ENCODE results near the gene AGBL4. TPM values are rescaled to one million over a fixed set of nuclear protein-coding genes. Genes with fewer than 3 reads are reported as not detected.

AGBL4 gene
- polyA plus RNA-seq, 3 donors: 0.05 TPM; not detected in 2

GRCh38 chr1:48645883-48646282 is 1377.9 kb downstream of the AGBL4 start:
- H2AFZ ChIP-seq (ENCODE audit: insufficient read depth, low read depth, low read length, poor library complexity, severe bottlenecking): no peak overlapping the region
- peaks cover 0 to 4% (median 0%) of the 10 kb centered on the region in 7 donors for H3K9me3 Mint-ChIP-seq
- peaks cover 0 to 4% (median 0%) of the 10 kb centered on the region in 3 donors for H3K27me3 Mint-ChIP-seq (ENCODE audit: low read depth in 3 of 3)
- no peak overlapping the region for H3K4me3 ChIP-seq (replicated peaks in 1 of 3; ENCODE audit: low read depth in 2 of 3, low read length in 3 of 3)
- H3K4me2 ChIP-seq (replicated peaks; ENCODE audit: extremely low read depth, low read length, poor library complexity, severe bottlenecking): no peak overlapping the region
- no peak overlapping the region for H3K4me3 Mint-ChIP-seq
- H3K9me3 ChIP-seq (replicated peaks in 1 of 2; ENCODE audit: control insufficient read depth in 1 of 2, insufficient read depth in 1 of 2, low read length in 2 of 2): no peaks in the 10 kb centered on the region
- no peaks in the 10 kb centered on the region for H3K79me2 ChIP-seq (ENCODE audit: insufficient read depth, low read length)
- intact Hi-C loops (cut with micrococcal nuclease): no loop called here
- DNase-seq: no peak
- no peak for TF ChIP-seq CTCF (IDR thresholded peaks at IDR 0.05)
- H3K36me3 Mint-ChIP-seq: no peaks in the 10 kb centered on the region
- H3K27ac Mint-ChIP-seq: no peak overlapping the region
- no peaks in the 10 kb centered on the region for H3K27me3 ChIP-seq (ENCODE audit: control insufficient read depth in 2 of 2, insufficient read depth in 2 of 2, low read length in 2 of 2)
- WGBS (ENCODE audit: insufficient coverage): 88% methylated on average over 4 of the region's 4 CpGs
- no peak overlapping the region for H3K27ac ChIP-seq (ENCODE audit: low read depth in 1 of 2, low read length in 2 of 2)
- no peaks in the 10 kb centered on the region for H3K4me1 ChIP-seq (ENCODE audit: control insufficient read depth in 1 of 2, insufficient read depth in 2 of 2, low read length in 2 of 2)
- H3K4me1 Mint-ChIP-seq: peaks cover 4% of the 10 kb centered on the region
- H4K20me1 ChIP-seq (ENCODE audit: insufficient read depth, low read length): no peaks in the 10 kb centered on the region
- H3K36me3 ChIP-seq (replicated peaks in 1 of 2; ENCODE audit: control insufficient read depth in 1 of 2, insufficient read depth in 2 of 2, low read length in 2 of 2): no peaks in the 10 kb centered on the region
- H3K9ac ChIP-seq (ENCODE audit: insufficient read depth, low read length, poor library complexity, severe bottlenecking): no peak overlapping the region

- no peak overlapping the region for H3K27ac Mint-ChIP-seq
- TF ChIP-seq CTCF (IDR thresholded peaks at IDR 0.05): no peak
- H3K79me2 ChIP-seq (ENCODE audit: insufficient read depth, low read length): no peaks in the 10 kb centered on the region
- no peaks in the 10 kb centered on the region for H3K4me1 ChIP-seq (ENCODE audit: control insufficient read depth in 1 of 2, insufficient read depth in 2 of 2, low read length in 2 of 2)
- no peaks in the 10 kb centered on the region for H3K36me3 Mint-ChIP-seq
- H3K4me1 Mint-ChIP-seq: peaks cover 1% of the 10 kb centered on the region
- no peaks in the 10 kb centered on the region for H3K9me3 ChIP-seq (replicated peaks in 1 of 2; ENCODE audit: control insufficient read depth in 1 of 2, insufficient read depth in 1 of 2, low read length in 2 of 2)
- no peak overlapping the region for H3K27ac ChIP-seq (ENCODE audit: low read depth in 1 of 2, low read length in 2 of 2)
- no peaks in the 10 kb centered on the region for H4K20me1 ChIP-seq (ENCODE audit: insufficient read depth, low read length)
- H3K27me3 Mint-ChIP-seq (ENCODE audit: low read depth in 3 of 3): peaks cover 0 to 4% (median 0%) of the 10 kb centered on the region in 3 donors
- no peaks in the 10 kb centered on the region for H3K27me3 ChIP-seq (ENCODE audit: control insufficient read depth in 2 of 2, insufficient read depth in 2 of 2, low read length in 2 of 2)
- DNase-seq: no peak
- 100% methylated on average over 1 of the region's 3 CpGs for WGBS (ENCODE audit: insufficient coverage)
- H3K4me3 ChIP-seq (replicated peaks in 1 of 3; ENCODE audit: low read depth in 2 of 3, low read length in 3 of 3): no peak overlapping the region
- peaks cover 0 to 4% (median 0%) of the 10 kb centered on the region in 7 donors for H3K9me3 Mint-ChIP-seq
- H3K4me2 ChIP-seq (replicated peaks; ENCODE audit: extremely low read depth, low read length, poor library complexity, severe bottlenecking): no peak overlapping the region
- H2AFZ ChIP-seq (ENCODE audit: insufficient read depth, low read depth, low read length, poor library complexity, severe bottlenecking): no peak overlapping the region
- intact Hi-C loops (cut with micrococcal nuclease): no loop called here
- no peaks in the 10 kb centered on the region for H3K36me3 ChIP-seq (replicated peaks in 1 of 2; ENCODE audit: control insufficient read depth in 1 of 2, insufficient read depth in 2 of 2, low read length in 2 of 2)
- H3K9ac ChIP-seq (ENCODE audit: insufficient read depth, low read length, poor library complexity, severe bottlenecking): no peak overlapping the region
- no peak overlapping the region for H3K4me3 Mint-ChIP-seq
Observed at GRCh38 chr1:48644905-48645605, 1378.7 kb downstream of the AGBL4 start.
